Keratinocyte (primary cell): ENCODE measurements around the gene ANTKMT. TPM values are rescaled to one million over a fixed set of nuclear protein-coding genes. Genes with fewer than 3 reads are reported as not detected.

Experiments used
- DNase-seq: peaks from one replicate; pipeline ENCODE4 v3.0.0-alpha.2; 2011; ENCODE audit warnings: low read depth, missing footprints, low spot score
- FAIRE-seq: peaks from 2 replicates; lab custom pipeline; 2011; peaks lifted over from hg19 to GRCh38; lab: Jason Lieb, UNC
- H2AFZ ChIP-seq: 2 replicates; pipeline ENCODE4 v1.6.0; 2012; ENCODE audit warnings: low read length, control low read depth, inconsistent platforms; ENCODE audit not compliant: control insufficient read depth
- H3K27ac ChIP-seq: 2 replicates; pipeline ENCODE4 v1.5.1; 2011; ENCODE audit warnings: low read length; ENCODE audit not compliant: control insufficient read depth, insufficient read depth
- H3K27me3 ChIP-seq: 3 replicates; pipeline ENCODE4 v1.6.0; 2011; ENCODE audit warnings: low read length; ENCODE audit not compliant: control insufficient read depth, insufficient read depth; ENCODE audit errors: extremely low read depth
- H3K36me3 ChIP-seq, 2 experiments: 2 replicates in 1 of 2; 3 replicates in 1 of 2; pipeline ENCODE4 v1.5.1; 2011; ENCODE audit warnings: low read length in 2 of 2, mild to moderate bottlenecking in 1 of 2; ENCODE audit not compliant: control insufficient read depth in 2 of 2, insufficient read depth in 2 of 2; ENCODE audit errors: extremely low read depth in 1 of 2
- H3K4me1 ChIP-seq: 3 replicates; pipeline ENCODE4 v1.5.1; 2011; ENCODE audit warnings: low read length; ENCODE audit not compliant: control insufficient read depth, insufficient read depth; ENCODE audit errors: extremely low read depth
- H3K4me2 ChIP-seq: 3 replicates; pipeline ENCODE4 v1.6.0; 2011; ENCODE audit warnings: low read depth, low read length; ENCODE audit not compliant: control insufficient read depth, insufficient read depth; ENCODE audit errors: extremely low read depth
- H3K4me3 ChIP-seq, 3 experiments: fragments of 200-600 bp in 1 of 3; sonication (generic) in 1 of 3; 2 replicates in 2 of 3; 3 replicates in 1 of 3; pipeline ENCODE4 v1.5.1; 2011 to 2016; ENCODE audit warnings: low read length in 3 of 3, mild to moderate bottlenecking in 3 of 3, control low read depth in 2 of 3, inconsistent platforms in 1 of 3, low read depth in 1 of 3, mixed read lengths in 1 of 3, mixed run types in 1 of 3, moderate library complexity in 1 of 3; ENCODE audit not compliant: control insufficient read depth in 2 of 3, insufficient read depth in 2 of 3; ENCODE audit errors: extremely low read depth in 1 of 3
- H3K79me2 ChIP-seq: 2 replicates; pipeline ENCODE4 v1.6.0; 2012; ENCODE audit warnings: low read length; ENCODE audit not compliant: control insufficient read depth, insufficient read depth
- H3K9ac ChIP-seq: 3 replicates; pipeline ENCODE4 v1.6.0; 2011; ENCODE audit warnings: low read length; ENCODE audit not compliant: control insufficient read depth, insufficient read depth; ENCODE audit errors: extremely low read depth
- H3K9me1 ChIP-seq: 3 replicates; pipeline ENCODE4 v1.6.0; 2011; ENCODE audit warnings: low read length; ENCODE audit not compliant: control insufficient read depth, insufficient read depth; ENCODE audit errors: extremely low read depth
- H3K9me3 ChIP-seq: 2 replicates; pipeline ENCODE4 v1.5.1; 2012; ENCODE audit warnings: low read depth, low read length; ENCODE audit not compliant: control insufficient read depth
- H4K20me1 ChIP-seq: 3 replicates; pipeline ENCODE4 v1.6.0; 2011; ENCODE audit warnings: low read length; ENCODE audit not compliant: control insufficient read depth, insufficient read depth; ENCODE audit errors: extremely low read depth
- CTCF ChIP-seq, 3 experiments: IDR thresholded peaks in 1 of 3; conservative IDR thresholded peaks in 1 of 3; optimal IDR thresholded peaks in 1 of 3; 2 replicates in 2 of 3; 3 replicates in 1 of 3; pipeline versions ENCODE3 to v1.5.1; 2011; ENCODE audit warnings: low read length in 3 of 3, mild to moderate bottlenecking in 3 of 3, moderate library complexity in 2 of 3, control low read depth in 1 of 3, inconsistent platforms in 1 of 3; ENCODE audit not compliant: insufficient read depth in 2 of 3; ENCODE audit errors: extremely low read depth in 1 of 3
- EZH2 ChIP-seq: IDR thresholded peaks from one replicate; pipeline ENCODE4 v1.6.1; 2012; ENCODE audit warnings: inconsistent platforms, mild to moderate bottlenecking, low read length, moderate library complexity
- dilution Hi-C: fragments of 300-500 bp; cut with MboI; formaldehyde crosslinking; loops from one replicate; pipeline ENCODE4 v1.7.0; 2020; ENCODE audit warnings: low sequenced_read_pairs; ENCODE audit not compliant: extremely low pct_ligation_motif_present
- polyA plus RNA-seq, 5 experiments: library from polyadenylated mRNA; depleted of rRNA in 3 of 5; stranded (reverse) in 3 of 5; stranded (forward) in 1 of 5; unstranded in 1 of 5; fragments of >200 nt; gene quantifications; 1 replicate in 1 of 5; 2 replicates in 3 of 5; 3 replicates in 1 of 5; pipeline versions ENCODE4 v1.2.1 to v1.2.3, GENCODE V29; 2011 to 2012; ENCODE audit warnings: missing spikeins in 2 of 5, low read depth in 1 of 5, low replicate concordance in 1 of 5

ANTKMT gene
- polyA plus RNA-seq, 1 donor (not counting 4 experiments of a cell fraction or from before 2014, with no cell fraction given) = 5.6 TPM

- H3K9ac ChIP-seq = no peak overlapping the region
- FAIRE-seq = no peak
- dilution Hi-C loops = no loop called here
Measured at GRCh38 chr16:722835-723633, 2.1 kb downstream of the ANTKMT start.

DNA sequence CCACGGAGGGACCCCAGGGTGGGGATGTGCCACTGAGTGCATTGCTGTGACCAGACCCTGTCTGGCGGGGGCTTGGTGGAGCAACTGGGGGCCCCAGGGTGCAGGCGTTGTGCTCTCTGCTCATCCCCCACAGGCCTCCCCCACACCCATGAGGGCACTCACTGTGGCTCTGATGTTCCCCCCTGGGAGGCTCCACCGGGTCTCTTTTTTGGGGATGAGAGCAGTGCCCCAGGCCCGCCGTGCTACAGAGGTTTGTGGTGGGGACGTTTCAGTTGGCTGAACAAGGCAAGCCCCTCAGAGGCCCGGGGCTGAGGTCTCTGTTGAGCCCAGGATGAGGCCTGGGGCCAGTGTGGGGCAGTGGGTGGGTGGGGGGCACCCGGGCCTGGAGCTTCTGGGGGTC is 2.7 kb downstream of the ANTKMT start:
- Histone ChIP-seq H3K4me1 (peaks cover 15% of the 10 kb centered on the region), H3K9ac (no peak overlapping the region), H3K9me3 (no peaks in the 10 kb centered on the region), H3K79me2 (no peaks in the 10 kb centered on the region), H3K27ac (no peak overlapping the region), H3K9me1 (peaks cover 2% of the 10 kb centered on the region), H4K20me1 (peaks cover 3% of the 10 kb centered on the region), H3K4me2 (no peak overlapping the region), H3K36me3 (peaks cover 0 to 1% of the 10 kb centered on the region in 2 experiments), H3K4me3 (no peak overlapping the region), H2AFZ (no peak overlapping the region), H3K27me3 (no peaks in the 10 kb centered on the region)
- dilution Hi-C loops = no loop called here
- FAIRE-seq (no peak), DNase-seq (no peak)
- TF ChIP-seq CTCF (optimal IDR thresholded peaks at IDR 0.05 in 1 of 3, IDR thresholded peaks at IDR 0.05 in 1 of 3, conservative IDR thresholded peaks at IDR 0.05 in 1 of 3; ENCODE audit: extremely low read depth in 1 of 3, insufficient read depth in 2 of 3, low read length in 3 of 3) = no peak
- no peak for TF ChIP-seq EZH2

More at GRCh38 chr16:722835-723633, 2.1 kb downstream of the ANTKMT start:
- H3K9me1 ChIP-seq = peaks cover 2% of the 10 kb centered on the region
- peaks cover 15% of the 10 kb centered on the region for H3K4me1 ChIP-seq
- no peak overlapping the region for H2AFZ ChIP-seq
- TF ChIP-seq EZH2 = no peak
- no peak for TF ChIP-seq CTCF (optimal IDR thresholded peaks at IDR 0.05 in 1 of 3, IDR thresholded peaks at IDR 0.05 in 1 of 3, conservative IDR thresholded peaks at IDR 0.05 in 1 of 3; ENCODE audit: extremely low read depth in 1 of 3, insufficient read depth in 2 of 3, low read length in 3 of 3)
- H4K20me1 ChIP-seq = peaks cover 3% of the 10 kb centered on the region
- H3K4me3 ChIP-seq = no peak overlapping the region
- H3K27me3 ChIP-seq = no peaks in the 10 kb centered on the region
- no peak overlapping the region for H3K4me2 ChIP-seq
- no peaks in the 10 kb centered on the region for H3K79me2 ChIP-seq
- H3K9me3 ChIP-seq = no peaks in the 10 kb centered on the region
- no peak for DNase-seq
- peaks cover 0 to 1% of the 10 kb centered on the region in 2 experiments for H3K36me3 ChIP-seq
- H3K27ac ChIP-seq = no peak overlapping the region
